SKM-1 treated with dmso at 0.1 percent for 144 hours (cell line): Measurements from ENCODE around the gene WDR26.
"Not testable (repeated sequence)": the region's sequence is repeated elsewhere in the genome, so short reads cannot be mapped to it uniquely, and the experiment has no call there.

Experiments
- DNase-seq: peaks from one replicate; lab custom pipeline; 2025; ENCODE audit not compliant: unreplicated experiment; lab: John Stamatoyannopoulos, UW

The WDR26 gene

GRCh38 chr1:224433701-224434672, 610 bp downstream of the WDR26 start:
- no peak for DNase-seq

GRCh38 chr1:224433041-224433691, 1.4 kb downstream of the WDR26 start:
- no peak for DNase-seq

- DNase-seq, result no peak
These were observed 1.9 kb downstream of the WDR26 start for GRCh38 chr1:224432672-224433040.

- no peak for DNase-seq
These were observed 2.5 kb downstream of the WDR26 start for GRCh38 chr1:224432146-224432545.

- DNase-seq, result no peak
These were observed 2.9 kb downstream of the WDR26 start for GRCh38 chr1:224431726-224432125.

- DNase-seq, result peak; percentile 42
These were observed 4.0 kb downstream of the WDR26 start for GRCh38 chr1:224430511-224431113.

GRCh38 chr1:224429616-224430326, 4.8 kb downstream of the WDR26 start:
- DNase-seq, result no peak

- DNase-seq, result not testable (repeated sequence)
These were observed 5.9 kb downstream of the WDR26 start for GRCh38 chr1:224428713-224429112.

- no peak for DNase-seq
These were observed 7.3 kb downstream of the WDR26 start for GRCh38 chr1:224427346-224427745.

- not testable (repeated sequence) for DNase-seq
These were observed 7.7 kb downstream of the WDR26 start for GRCh38 chr1:224426869-224427268.

GRCh38 chr1:224425279-224425884, 9.2 kb downstream of the WDR26 start:
- no peak for DNase-seq

- no peak for DNase-seq
These were observed 14.5 kb downstream of the WDR26 start for GRCh38 chr1:224420106-224420505.

GRCh38 chr1:224411766-224412165, 22.8 kb downstream of the WDR26 start:
- no peak for DNase-seq

- DNase-seq, result no peak
These were observed 26.4 kb downstream of the WDR26 start for GRCh38 chr1:224408294-224408590.

- no peak for DNase-seq
These were observed 26.9 kb downstream of the WDR26 start for GRCh38 chr1:224407571-224408293.

- DNase-seq, result no peak
These were observed 28.4 kb downstream of the WDR26 start for GRCh38 chr1:224406216-224406615.

- no peak for DNase-seq
These were observed 29.0 kb downstream of the WDR26 start for GRCh38 chr1:224405604-224405970.

- DNase-seq, result no peak
These were observed 29.5 kb downstream of the WDR26 start for GRCh38 chr1:224404916-224405603.

GRCh38 chr1:224402472-224403036, 32.0 kb downstream of the WDR26 start:
- DNase-seq, result no peak
